Endothelial cell of hepatic sinusoid (primary cell): ENCODE results near the gene MCM3AP.

Experiments used
- in situ Hi-C: cut with HindIII; loops from 2 replicates; pipeline ENCODE4 v1.10.0; 2017; ENCODE audit warnings: low sequenced_read_pairs

Gene MCM3AP

GRCh38 chr21:46189213-46189958 lies 96.0 kb downstream of the MCM3AP start:
- in situ Hi-C loops = no loop called here

DNA sequence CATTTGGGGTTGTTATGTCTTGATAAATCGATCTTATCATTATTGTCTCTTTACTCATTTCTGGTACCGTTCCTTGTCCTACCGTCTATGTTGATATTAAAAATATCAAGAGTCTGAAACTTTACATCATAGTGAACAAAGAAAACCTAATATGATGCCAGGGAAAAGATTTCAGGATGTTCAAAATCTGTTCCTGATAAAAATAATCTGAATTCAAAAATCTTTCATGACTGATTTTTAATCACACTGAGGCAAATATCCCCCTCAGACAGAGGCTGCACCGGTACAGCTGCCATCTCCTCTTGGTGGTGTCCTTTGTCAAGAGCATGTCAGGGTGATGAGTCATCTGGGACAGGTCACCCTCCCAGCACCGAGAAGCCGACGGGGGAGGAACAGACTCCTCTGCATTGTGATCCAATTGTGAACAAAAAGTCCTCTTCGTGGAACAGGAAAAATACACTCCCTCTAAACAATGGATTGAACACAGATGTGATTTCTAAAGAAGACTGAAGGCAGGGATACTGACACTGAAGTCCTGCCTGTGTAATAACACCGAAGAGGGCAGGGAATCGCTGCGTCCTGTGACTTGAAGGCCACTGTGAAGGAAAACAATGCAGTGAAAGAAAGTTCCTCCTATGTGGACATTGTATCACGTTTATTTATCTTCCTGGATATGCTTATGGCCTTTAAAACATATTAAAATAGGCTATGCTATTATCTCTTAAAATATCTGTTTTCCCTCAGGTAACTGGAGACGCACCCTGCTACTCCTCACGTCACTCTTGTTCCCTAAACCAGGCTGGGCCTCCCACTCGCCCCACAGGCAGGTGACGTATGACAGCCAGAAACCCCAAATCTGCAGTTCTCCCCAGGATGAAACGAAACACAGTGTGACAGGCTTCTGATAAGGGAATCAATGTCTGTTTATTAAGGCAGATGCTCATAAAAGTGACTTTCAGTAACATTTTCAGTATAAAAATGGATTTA lies 96.9 kb downstream of the MCM3AP start:
- in situ Hi-C loops = no loop called here

DNA sequence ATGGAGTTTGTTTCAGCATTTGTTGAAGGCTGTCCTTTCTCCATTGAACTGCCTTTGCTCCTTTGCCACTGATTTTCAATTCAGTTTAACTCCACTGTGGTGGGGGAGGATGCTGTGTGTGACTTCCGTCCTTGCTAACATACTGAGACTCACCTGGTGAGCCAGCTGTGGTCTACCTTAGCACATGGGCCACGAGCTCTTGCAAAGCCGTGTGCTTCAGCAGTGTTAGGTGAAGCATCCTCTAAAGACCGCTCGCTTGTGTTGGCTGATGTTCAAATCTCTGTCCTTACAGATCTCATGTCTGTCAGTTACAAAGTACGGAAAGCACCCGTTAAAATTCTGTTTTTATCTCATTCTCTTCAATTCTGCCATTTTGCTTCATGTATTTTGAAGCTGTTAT lies 97.6 kb downstream of the MCM3AP start:
- in situ Hi-C loops = no loop called here

DNA sequence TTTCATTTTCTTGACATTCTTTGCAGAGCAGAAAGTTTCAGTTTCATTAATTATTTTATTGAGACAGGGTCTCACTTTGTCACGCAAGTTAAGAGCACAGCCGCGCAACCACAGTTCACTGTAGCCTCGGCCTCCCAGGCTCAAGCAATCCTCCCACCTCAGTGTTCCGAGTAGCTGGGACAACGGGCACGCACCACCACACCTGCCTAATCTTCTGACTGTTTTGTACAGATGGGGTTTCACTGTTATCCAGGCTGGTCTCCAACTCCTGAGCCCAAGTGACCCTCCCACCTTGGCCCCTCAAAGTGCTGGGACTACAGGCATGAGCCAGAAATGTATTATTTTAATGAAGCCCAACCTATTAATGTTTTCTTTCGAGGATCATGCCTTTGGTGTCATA lies 98.2 kb downstream of the MCM3AP start:
- in situ Hi-C loops = no loop called here

- in situ Hi-C loops = no loop called here
Measured at GRCh38 chr21:46185716-46186115, 99.7 kb downstream of the MCM3AP start.
